HG02588 (cell line): ENCODE results near the gene ACSF3.
"Not testable (repeated sequence)": the region's sequence is repeated elsewhere in the genome, so short reads cannot be mapped to it uniquely, and the experiment has no call there.

ENCODE experiments used
- ATAC-seq: cut with Tn5 transposase; IDR thresholded peaks from one replicate; pipeline ENCODE4 v1.9.1; 2021; ENCODE audit warnings: mild to moderate bottlenecking, moderate library complexity; ENCODE audit not compliant: unreplicated experiment

The ACSF3 gene

DNA sequence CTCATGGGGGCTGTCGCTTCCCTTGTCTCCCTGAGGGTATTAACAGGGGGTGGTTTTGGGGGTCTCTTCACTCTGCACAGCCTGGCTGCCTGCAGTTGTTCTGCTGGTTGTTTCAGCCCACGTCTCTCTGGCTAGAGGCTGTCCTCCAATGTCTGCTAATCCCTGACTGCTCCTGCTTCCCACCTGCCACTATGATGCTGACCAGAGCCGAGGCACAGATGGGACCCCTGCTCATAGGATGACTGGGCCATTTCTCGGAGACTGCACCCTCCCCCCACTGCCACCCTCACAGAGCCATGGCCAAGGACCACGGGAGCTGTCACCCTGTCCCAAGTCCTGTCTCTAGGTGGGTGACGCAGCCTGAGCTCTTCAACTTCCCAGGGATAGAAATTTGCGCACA lies 1.6 kb upstream of the ACSF3 start:
- no peak for ATAC-seq

DNA sequence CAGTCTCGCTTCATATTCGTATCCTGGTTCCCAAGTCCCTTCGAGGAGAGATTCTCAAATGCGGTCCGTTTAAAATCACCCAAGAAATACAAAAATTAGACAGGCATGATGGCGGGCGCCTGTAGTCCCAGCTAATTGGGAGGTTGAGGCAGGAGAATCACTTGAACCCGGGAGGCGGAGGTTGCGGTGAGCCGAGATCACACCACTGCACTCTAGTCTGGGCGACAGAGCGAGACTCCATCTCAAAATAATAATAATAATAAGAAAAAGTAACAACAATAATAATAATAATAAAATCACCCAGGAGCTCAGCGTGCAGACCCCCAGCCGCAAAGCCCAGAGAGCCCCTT lies 425 bp upstream of the ACSF3 start:
- not testable (repeated sequence) for ATAC-seq

DNA sequence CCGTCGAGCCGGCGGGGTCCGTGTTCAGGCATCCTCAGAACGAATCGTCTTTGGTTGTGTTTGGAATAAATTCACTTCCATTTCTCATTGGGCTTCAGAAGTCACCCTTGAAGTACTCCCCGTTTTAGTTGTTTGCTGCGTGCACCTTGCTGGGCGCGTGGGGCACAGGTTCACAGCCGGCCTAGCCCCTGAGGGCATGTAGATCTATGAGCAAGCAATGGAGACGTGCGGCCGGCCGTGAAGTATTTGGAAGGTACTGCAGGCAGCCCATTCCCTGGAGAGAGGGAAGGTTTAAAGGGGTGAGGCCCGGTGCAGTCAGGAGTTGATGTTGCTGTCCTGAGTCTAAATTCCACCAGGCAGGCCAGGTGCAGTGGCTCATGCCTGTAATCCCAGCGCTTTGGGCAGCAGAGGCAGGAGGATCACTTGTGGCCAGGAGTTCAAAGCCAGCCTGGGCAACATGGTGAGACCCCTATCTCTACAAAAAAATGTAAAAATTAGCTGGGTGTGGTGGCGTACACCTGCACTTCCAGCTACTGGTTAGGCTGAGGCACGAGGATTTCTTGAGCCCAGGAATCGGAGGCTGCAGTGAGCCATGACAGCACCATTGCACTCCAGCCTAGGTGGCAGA lies 714 bp downstream of the ACSF3 start:
- ATAC-seq = no peak

DNA sequence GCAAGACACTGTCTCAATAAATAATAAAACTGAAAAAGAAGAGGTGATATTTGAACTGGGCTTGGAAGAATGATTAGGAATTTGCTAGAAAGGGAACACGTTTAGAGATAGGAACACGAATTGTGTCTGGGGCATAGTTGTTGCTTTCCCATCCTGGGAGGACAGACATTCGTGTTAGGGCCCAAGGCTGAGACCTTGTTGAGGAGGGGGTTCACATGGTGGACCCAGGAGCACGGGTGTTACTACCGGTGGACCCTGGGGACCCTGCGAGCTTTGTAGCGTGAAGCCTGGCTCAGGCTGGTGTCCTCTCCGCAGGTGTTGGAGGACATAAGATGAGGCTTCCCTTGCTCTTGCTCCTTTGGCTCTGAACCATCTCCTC lies 1.2 kb downstream of the ACSF3 start:
- ATAC-seq = no peak

DNA sequence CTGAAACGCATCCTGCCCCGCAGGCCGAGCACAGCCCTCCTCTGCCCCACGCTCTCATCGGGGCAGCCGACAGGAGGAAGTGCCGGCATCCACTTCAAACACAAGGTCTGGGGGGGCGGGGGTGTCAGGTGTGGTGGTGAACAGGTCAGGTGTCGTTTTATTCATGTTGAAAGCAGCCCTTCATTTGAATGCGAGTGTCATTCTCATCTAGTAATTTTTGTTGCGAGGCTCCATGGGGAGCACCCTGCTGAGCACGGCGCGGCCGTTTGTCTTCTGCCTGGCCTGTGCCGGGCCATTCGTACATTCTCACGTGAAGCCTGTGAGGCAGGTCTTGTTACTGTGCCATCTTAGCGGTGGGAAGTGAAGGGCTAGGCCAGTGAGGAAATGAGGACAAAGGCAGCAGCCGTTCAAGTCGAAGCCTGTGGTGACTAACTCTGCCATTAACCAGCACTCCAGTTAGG lies 1.9 kb downstream of the ACSF3 start:
- ATAC-seq = no peak

DNA sequence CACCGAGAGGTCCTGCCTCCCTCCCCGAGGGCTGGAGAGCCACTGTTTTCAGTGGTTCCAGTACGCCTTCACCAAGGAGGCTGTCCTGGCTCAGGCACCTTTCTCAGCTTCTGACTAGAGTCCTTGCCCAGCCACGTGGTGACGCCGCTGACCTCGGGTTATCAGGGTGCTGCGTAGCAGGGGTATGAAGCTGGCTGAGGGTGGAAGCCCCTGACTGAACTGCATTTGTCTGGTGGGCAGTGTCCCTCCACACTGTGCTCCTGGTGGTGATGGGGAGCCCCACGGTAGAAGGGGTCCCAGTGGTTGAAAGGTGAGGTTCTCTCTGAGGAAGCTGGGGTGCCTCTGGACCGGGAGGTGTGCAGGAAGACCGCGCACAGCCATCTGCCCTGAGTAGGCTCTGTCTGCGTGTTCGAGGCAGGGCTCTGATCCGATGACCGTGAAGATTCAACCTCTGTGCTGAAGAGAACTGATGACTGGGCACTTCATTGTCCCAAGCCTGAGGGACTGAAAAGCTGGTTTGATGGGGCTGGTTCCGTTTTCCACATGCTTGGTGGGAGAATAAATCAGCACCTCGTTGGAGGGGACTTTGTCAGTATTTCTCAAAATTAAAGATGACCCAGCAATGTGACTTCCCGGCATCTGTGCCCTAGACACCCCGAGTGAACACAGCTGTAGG lies 2.5 kb downstream of the ACSF3 start:
- ATAC-seq = no peak

DNA sequence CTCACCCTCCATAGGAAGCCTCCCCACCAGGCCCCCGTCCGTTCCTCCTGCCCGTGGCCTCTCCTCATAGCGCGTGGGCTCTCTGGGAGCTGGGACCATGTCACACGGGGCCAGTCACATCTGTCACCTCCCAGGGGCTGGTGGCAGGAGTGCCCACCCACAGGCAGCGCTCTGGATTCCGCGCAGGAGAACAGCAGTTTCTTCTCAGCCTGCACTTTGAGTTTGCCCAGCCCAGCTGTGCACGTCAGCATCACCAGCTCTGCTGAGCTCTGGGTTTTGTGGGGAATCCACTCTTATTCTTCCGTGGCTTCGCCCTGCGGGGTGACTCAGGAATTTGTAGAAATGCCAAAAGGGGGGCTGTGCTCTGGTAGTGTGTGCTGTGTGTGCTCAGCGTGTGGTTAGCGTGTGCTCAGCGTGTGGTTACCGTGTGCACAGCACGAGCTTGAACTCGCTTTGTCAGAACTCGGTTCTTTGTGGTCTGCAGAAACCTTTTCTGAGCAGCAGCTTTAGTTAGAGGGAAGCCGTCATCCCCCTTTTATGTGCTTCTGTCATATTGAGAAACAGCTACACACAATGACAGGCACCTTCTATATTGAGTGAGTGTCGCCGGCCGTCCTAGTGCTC lies 3.2 kb downstream of the ACSF3 start:
- no peak for ATAC-seq

DNA sequence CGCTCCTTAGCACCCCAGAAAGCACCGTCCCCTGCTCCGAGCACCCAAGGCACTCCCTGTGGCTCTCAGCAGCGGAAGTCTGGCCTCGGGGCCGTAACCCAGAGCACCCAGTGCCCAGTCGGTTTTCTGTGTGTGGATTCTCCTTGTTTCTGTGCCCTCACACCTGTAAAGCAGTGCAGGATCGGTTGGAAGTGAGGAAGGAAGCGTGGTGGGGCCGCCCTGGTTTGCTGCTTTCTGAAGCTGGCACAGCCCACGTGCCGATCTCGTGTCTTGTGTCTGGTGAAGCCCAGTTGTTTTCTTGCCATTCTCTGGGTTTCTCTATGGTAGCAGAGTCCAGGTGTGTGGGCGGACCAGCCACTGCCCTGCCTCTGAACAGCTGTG lies 3.7 kb downstream of the ACSF3 start:
- ATAC-seq = no peak

DNA sequence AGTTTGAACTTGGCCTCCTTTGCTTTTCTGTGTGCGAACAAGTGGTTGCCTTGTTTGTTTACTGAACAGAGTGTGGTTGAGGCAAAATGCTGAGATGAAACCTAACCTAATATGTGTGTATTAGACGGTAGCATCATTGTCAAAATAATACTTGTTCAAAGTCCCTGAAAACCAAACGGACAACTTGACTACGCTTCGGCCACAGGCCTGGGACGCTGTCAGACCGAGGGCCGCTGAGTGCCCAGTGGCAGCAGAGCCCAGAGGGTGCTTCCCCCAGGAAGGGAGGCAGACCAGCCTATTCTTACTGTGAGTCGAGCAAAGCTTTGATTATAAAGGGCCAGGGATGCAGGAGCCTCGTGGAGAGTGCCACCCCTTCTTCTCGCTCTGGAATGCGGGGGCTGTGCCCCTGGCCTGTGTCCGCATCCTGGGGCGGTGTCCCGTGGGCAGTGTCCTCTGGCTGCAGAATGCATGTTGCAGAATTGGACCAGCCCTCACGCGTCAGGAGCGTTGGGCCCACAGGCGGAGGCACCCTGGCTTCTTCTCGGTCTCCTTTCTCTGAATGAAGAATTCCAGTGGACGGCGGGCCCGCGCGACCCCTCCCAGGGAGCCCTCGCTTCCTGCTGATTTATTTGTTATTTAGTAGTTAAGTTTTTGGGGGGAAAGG lies 5.2 kb downstream of the ACSF3 start:
- ATAC-seq = no peak

DNA sequence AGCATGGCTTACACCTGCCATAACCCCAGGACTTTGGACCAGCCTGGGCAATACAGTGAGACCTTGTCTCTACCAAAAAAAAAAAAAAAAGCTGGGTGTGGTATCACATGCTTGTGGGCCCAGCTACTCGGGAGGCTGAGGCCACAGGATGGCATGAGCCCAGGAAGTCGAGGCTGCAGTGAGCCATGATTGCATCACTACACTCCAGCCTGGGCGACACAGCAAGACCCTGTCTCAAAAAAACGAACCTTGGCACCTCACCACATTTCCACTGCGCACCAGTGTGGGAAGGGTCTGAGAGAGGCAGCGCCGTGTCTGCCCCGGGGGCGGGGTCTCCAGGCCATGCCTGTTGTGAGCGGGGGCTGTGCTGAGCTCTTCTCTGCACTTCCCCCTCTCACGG lies 6.3 kb downstream of the ACSF3 start:
- no peak for ATAC-seq

DNA sequence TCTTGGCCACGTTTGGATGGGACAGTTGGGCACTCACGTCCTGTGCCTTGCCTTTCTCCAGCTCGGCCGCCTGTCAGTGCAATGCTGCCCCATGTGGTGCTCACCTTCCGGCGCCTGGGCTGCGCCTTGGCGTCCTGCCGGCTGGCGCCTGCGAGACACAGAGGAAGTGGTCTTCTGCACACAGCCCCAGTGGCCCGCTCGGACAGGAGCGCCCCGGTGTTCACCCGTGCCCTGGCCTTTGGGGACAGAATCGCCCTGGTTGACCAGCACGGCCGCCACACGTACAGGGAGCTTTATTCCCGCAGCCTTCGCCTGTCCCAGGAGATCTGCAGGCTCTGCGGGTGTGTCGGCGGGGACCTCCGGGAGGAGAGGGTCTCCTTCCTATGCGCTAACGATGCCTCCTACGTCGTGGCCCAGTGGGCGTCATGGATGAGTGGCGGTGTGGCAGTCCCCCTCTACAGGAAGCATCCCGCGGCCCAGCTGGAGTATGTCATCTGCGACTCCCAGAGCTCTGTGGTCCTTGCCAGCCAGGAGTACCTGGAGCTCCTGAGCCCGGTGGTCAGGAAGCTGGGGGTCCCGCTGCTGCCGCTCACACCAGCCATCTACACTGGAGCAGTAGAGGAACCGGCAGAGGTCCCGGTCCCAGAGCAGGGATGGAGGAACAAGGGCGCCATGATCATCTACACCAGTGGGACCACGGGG lies 7.1 kb downstream of the ACSF3 start:
- no peak for ATAC-seq

DNA sequence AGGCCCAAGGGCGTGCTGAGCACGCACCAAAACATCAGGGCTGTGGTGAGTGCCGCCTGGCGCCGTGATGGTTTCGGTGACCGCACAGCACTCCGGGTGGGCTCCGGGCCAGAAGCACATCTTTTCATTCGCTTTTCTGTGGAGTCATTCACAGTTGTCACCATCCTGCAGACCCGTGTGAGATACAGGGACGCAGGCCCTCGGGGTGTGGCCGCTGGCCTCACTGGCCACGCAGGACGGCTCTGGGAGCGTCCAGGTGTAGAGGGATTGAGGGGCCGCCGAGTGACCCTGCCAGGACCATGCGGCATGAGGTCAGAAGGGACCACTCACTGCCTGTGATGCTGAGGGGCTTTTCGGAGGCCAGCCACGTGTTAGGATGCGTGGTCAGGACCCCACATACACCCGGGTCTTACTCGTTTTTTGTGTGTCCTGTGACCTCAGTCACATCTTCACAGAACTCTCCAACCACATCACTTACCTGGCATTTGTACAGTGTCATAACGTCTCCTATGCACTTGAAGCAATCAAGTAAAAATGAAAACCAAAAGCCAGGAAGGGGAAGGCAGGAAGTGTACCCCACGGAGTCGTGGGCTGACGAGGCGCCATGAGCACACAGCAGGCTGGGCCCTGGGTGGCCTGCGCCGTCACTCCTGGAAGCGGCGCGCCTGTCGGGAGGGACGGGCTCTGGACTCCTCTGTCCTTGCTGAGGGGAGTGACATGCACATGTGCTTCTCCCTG lies 7.8 kb downstream of the ACSF3 start:
- ATAC-seq = no peak

DNA sequence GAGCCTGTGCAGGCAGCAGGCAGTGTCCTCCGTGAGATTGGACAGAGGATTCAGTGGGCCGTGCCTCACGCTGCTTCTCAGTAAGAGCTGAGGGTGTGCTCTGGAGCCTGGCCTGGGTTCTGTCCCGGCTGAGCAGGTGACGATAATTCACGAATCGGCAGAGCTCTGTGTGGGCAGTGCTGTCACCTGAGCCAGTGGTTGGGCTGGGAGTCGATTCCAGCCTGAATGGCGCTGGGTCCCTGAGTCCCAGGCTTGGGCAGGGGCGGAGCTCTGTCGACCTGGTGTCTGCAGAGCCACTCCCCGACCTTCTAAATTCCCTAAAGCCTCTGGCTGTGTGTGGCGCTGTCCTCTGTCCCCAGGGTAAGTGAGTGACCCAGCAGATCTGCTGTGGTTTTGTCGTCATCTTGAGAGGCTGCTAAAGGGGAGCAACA lies 8.4 kb downstream of the ACSF3 start:
- ATAC-seq = no peak

DNA sequence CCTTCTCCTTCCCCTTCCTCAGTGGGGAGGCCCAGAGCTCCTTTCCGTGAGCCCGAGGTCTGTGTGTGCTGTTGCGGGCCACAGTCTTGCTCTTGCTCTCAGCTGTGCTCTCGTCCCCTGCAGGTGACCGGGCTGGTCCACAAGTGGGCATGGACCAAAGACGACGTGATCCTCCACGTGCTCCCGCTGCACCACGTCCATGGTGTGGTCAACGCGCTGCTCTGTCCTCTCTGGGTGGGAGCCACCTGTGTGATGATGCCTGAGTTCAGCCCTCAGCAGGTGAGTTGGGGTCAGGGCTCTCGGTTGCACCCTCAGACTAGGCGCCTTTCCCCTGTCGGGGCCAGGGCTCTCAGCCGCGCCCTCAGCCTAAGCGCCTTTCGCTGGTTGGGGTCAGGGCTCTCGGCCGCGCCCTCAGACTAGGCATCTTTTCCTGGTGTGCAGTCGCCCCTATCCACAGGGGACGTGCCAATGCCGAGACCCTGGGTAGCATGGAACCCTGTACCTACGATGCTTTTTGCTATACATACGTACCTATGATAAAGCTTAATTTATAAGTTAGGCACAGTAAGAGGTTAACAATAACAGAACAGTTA lies 8.9 kb downstream of the ACSF3 start:
- ATAC-seq = no peak

DNA sequence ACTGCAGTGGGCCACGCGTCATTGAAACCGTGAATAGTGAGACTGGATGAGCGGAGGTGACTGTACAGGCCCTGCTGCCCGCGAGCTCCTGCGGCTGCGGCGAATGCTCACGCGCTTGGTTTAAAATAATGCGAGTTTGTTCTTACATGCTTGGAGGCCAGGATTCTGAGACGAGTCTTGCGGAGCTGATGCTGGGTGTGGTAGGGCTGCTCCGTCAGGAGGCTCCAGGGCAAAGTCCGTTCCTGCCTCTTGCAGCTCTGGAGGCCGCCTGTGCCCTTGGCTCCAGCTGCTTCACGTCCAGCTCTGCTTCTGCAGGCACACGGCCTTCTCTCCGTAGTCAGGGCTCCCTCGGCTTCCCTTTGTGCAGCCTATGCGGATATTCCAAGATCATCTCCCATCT lies 9.5 kb downstream of the ACSF3 start:
- no peak for ATAC-seq

DNA sequence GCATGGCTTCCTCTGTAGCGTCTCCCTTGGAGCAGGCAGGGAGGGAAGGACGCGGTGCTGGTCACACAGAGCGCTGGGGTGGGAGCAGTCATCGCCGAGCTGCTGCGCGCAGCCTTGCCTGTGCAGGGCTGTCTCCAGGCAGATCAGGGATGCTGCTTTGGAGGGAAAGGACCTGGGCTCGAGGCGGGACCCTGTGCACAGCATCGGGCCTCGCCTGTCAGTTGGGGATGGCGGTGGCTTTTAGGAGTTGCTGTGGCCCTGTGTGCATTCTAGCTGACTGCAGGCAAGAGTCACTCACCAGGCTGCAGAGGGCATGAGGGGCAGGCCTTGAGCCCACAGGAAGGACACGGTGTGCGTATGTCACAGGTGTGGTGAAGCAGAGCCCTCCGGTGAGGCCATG lies 10.1 kb downstream of the ACSF3 start:
- ATAC-seq = no peak

DNA sequence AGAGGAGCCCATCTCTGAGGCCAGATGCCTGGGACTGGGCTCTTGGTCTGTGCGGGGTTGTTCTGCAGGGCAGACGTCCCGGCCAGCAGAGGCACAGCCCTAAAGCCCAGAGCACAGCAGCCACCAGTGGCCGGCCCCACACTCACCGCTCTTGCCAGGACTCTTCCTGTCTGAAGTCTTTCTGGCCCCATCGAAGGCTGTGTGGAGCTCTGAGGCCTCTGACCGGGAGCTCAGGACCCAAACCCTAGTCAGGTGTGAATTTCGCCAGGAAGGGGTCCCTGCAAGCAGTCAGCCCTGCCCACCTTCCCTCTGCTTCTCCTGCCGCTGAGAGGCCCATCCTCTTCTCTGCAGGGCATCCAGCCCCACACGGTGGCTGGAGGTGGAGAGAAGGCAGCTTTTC lies 10.7 kb downstream of the ACSF3 start:
- ATAC-seq = no peak

DNA sequence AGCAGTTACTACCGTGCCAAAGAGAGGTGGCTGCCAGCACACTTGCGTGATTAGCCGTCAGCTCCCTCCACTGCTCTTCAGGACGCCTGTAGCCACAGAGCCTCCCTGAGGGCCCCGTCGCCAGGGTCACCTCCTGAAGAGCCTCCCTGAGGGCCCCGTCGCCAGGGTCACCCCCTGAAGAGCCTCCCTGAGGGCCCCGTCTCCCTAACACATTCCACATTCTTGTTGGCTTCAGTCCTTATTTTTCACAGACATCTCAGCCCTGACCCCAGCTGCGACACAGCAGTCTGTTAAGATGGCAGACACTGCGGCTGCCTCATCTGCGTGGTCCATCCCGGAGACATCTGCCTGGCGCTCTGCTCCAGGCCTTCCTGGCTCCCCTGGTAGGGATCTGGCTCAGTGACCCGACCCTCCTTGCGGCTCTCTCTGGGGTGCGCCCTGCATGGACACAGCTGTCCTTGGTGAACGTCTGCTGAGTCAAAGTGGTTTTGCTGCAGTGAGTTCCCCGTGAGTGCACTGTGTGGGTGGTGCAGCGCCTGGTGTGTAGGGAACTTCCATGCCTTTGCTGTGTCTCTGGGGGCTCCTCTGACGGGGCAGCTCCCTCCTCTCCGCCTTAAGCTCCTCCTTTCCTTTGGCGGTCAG lies 11.4 kb downstream of the ACSF3 start:
- peak; percentile 40 for ATAC-seq

DNA sequence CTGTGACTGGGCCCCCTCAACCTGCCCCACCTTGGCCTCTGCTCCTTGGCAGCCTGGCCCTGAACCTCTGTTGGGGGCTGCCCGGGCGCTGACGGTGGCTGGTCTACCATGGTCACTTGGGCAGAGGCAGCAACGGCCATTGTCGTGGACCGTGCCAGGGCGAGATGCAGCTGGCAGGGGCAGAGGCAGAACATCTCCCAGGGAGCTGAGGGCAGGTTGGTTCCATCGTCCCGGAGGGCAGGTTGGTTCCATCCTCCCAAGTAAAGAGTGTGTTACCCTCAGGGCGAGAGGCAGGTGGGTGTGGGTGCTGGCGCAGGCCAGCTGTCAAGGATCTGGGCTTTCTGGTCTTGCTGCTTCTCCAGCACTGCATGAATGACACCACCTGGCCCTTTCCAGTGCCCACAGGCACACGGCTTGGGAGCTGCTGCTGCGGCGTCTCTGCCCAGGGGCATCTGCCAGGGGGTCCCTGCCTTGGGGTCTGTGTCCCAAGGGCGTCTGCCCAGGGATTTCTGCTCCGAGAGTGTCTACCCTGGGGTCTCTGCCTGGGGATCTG lies 12.0 kb downstream of the ACSF3 start:
- no peak for ATAC-seq
